D341Med (cell line): ENCODE results near the gene ADCY9.

Experiments used
- DNase-seq: peaks from one replicate; pipeline ENCODE4 v3.0.0; 2012; ENCODE audit warnings: low spot score

ADCY9 gene

DNA sequence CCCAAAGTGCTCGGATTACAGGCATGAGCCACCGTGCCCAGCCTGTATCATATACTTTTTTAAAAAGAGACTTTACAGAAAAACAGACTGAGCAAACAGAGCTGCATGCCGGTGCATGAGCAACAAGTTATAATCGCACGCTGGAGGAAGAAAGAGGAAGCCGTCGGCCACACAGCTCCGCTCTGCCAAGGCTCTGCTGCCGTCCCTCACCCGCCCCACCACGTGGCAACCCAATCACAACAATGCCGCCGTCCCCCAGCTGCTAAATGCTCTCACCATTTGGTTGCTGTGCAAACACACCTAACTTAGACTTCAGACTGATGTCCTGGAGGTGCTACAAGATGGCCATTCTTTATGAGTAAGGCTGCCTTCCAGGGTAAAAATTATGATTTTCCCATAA, 83.5 kb downstream of the ADCY9 start:
- no peak for DNase-seq

DNA sequence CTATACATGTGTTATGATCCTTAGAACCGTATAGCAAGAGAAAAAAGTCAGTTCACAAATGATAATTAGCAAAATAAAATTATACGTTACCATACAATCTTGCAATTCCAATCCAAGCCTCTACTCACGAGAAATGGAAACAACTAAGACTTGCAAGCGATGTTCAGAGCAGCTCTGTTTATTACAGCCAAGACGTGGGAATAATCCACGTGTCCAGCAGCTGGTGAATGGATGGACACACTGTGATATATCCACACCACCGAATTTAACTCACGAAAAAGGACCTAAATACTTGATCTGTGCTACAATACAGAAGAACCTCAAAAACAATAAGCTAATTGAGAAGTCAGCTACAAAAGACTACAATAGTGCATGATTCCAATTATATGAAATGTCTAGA, 88.1 kb downstream of the ADCY9 start:
- no peak for DNase-seq

DNA sequence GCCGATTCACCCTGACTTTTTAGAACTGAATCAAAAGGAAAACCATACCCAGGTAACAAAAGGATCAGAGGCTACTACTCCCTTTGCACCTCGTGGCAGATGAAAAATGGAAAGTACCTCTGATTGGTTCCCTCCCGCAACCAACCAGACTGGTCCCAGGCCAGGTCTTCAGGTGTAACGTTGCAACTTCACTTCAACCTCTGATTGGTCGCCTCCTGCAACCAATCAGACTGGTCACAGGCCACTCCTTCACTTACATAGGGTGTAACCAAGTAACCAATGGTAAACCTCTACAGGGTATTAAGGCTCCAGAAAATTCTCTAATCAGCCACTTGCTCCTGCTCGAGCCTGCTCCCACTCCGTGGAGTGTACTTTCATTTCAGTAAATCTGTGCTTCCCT, 89.4 kb downstream of the ADCY9 start:
- no peak for DNase-seq

DNA sequence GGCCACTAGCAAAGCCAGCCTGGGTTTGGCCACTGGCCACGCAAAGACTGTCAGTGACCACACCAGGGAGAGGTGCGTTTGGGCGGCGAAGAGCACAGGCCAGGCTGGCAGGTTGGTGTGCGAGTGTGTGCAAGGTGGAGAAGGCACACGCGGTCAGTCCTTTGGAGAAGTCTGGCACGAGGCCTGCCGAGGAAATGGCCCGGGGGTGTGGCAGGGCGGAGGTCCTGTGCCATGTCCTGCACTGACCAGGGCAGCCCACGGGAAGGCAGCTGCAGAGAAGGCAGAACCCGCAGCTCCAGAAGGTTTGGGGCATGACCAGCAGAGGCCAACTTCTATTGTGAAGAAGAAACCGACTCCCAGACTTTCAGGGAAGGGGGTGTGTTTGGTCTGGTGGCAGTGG, 90.8 kb downstream of the ADCY9 start:
- no peak for DNase-seq

DNA sequence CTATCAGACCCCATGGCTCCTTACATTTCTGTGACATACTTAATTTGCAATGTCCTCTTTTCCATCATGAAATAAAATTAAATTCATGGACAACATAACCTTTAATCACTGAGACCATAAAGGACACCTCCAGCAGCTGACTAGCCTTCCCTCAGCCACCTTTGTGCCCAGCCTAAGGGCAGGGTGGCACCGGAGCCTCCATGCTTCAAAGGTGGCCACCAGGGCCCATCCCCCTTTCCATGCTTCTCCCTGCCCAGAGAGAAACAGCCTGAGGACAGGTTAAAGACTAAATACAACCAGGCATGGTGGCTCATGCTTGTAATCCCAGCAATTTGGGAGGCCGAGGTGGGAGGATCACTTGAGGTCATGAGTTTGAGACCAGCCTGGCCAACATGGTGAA, 94.3 kb downstream of the ADCY9 start:
- no peak for DNase-seq

DNA sequence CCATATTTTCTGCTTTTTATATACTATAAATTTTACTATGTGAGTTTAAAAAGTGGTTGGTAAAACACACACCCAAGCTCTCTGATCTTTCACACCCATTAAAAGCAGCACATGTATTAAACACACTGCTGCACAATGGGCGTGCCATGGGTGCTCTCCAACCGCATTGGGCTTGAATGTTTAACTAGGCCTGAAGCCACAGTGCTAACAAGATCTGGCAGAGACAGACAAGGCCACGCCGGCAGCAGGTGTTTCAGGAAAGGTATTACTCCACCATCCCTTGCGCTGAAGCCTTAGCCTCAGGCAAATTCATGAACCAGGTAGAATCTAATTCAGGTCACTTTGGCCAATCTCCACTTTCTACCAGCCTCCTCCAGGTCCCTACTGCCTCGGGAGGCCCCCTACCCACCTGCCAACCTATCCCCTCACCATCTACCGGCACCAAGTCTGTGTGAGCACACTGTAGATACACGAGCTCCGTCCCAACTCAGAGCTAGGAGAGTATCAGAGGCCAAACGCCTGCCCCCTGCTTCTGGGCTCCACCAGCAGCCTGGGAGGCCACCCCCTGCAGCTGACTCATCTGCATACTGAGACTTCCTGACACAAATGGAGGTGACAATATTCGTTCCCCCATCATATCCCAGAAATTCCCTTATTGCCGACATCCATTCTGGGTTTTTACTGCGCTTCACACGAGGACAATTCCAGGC, 95.0 kb downstream of the ADCY9 start:
- DNase-seq, result no peak

DNA sequence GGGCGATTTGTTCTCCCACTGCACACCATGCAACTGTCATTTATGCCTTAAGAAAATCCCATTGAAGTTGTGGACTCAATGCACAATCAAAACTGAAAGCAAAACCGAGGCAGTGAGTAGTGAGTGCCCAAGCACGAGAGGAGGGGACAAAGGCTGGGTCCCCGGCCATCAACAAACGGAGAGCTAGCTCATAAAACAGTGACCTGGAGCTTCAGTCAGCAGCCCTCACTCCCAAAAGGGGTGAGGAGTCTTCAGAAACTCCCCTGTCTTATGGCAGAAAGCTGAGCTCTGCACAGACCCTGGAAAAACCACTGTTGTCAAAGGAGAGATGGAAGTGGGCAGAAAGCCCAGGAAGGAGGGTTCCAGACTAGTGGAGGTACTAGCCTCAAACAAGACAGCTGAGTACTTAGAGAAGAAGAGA, 96.9 kb downstream of the ADCY9 start:
- DNase-seq, result no peak

DNA sequence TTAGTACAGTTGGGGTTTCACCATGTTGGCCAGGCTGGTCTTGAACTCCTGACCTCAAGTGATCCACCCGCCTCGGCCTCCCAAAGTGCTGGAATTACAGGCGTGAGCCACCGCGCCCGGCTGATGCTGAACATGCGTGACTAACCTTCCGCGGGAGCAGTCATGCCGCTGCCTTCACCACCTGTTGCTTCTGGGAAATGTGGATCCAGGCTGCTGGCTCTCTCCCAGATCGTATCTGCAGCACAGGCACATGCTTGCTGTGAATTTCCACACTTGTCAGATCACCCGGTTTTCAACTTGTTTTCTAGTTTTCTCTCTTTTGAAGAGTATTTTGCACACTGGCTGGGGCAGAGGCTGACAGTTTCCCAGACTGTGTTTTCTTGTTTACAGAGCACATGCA, 97.9 kb downstream of the ADCY9 start:
- no peak for DNase-seq

DNA sequence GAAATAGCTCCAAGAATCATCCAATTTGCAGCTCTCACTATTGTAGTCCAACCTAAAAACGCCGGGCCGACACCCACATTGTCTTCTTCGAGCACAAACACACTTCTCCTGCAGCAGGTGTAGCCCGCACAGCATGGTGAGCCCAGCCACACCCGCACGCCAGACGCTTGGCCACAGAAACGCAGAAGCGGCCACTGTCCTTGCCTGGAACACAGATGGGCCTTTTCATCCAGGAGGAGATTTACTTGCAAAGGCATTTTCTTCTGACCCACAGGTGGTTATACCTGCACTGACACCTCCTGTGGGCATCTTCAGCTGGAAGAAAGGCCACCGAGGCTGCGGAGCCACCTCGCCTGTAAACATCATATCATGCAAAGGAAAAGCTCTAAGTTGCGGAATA, 98.4 kb downstream of the ADCY9 start:
- DNase-seq, result no peak

DNA sequence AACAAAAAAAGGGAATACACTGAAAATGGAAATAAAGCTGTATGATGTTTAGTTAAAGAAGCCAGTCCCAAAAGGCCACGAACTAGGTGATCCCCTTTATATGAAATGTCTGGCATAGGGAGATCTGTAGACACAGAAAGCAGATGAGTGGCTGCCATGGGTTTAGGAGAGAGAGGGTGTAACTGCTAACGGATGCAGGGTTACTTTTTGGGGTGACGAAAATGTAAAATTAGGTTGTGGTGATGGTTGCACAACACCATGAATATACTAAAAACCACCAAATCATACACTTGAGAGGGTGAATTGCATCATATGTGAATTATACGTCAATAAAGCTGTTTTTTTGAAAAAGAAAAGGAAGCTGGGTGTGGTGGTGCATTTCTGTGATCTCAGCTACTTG, 99.6 kb downstream of the ADCY9 start:
- no peak for DNase-seq

DNA sequence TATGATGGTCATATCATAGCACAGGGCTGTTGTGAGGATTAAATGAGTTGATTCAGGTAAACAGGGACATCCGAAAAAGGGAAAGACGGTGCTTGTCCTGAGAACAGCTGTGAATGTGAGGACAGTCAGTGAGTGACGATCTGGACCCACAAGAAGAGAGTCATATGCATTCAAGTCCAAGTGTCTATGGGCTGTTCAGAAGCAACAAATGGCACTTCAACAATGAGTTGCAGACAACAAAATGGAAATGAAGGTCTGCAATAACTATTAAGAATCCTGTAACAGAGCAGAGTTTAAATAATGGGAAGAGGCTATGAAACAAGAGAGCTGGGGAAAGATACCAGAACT, 100.3 kb downstream of the ADCY9 start:
- no peak for DNase-seq

DNA sequence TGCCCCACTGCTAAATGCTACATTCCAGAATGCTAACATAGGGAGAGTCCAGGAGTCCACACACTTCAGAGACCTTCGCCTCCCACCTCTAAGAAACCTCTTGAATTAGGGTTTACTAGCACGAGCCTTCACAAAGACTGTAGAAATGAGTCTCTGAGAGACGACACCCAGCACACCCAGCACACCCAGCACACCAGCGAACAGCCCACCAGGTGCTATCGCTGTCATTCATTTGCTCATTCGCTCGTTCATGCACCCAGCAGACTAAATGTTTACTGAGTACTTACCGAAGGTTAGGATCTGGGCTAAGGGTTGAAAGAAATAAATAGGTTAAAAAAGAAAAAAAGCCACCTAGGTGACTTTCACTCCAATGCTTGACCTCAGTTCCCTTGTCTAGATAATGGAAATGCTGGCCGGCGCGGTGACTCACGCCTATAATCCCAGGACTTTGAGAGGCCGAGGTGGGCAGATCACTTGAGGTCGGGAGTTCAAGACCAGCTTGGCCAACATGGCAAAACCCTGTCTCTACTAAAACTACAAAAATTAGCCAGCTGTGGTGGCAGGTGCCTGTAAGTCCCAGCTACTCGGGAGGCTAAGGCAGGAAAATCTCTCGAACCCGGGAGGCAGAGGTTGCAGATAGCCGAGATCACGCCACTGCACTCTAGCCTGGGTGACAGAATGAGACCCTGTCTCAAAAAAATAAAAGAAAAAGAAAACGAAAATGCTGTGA, 100.8 kb downstream of the ADCY9 start:
- DNase-seq, result no peak

DNA sequence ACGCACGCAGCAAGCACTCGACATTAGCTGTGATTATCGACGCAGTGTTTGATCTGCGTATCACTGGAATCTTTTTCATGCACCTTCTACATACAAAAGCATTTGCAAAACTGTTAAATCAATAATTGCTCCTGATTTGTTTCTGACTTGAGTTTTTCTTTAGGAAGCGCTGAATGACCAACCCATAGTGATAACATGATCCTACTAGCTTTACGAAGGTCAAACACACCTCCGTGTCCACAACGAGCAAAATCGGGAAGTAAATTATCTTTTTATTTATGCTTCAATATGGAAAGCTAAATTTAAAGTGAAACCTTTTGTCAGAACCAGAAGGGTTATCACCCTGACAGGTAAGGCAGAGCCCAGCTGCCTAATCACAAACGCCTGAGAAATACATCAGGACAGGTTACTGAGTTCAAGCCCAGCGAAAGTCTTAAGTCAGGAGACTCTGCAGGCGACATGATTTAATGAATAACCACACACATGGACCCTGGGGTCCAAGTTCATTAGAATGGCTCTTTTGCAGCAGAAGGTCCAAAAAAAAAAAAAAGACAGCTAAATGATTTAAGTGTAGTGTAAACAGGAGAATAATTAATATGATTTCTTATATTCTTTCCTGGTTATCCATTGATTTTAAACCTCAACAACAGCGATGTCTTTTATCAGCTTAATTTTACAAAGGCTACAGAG, 104.2 kb downstream of the ADCY9 start:
- DNase-seq, result no peak

DNA sequence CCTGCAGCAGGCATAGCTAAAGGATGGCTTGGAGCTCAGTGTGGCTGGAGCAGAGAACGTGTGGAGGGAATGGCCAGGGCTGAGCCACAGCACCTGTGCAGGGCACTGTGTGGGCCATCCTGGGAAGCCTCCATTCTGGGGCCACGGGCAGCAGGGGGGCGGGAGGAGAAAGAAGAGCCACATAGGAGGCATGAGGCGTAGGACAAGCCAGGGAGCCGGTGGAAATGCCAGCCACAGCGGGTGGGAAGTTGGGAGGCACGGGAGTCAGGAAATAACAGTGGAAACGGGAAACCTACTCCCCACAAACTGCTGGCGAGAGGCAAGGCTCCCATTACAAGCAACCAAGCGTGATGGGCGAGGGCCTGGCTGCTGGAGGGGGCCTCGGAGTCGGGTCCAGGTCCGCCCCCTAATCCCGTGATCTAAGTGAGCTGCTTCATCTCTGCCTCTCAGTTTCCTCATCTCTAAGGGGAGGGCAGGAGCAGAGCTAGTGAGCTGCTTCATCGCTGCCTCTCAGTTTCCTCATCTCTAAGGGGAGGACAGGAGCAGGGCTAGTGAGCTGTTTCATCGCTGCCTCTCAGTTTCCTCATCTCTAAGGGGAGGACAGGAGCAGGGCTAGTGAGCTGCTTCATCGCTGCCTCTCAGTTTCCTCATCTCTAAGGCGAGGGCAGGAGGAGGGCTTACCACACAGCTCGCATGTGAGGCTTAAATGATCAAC, 104.9 kb downstream of the ADCY9 start:
- no peak for DNase-seq

DNA sequence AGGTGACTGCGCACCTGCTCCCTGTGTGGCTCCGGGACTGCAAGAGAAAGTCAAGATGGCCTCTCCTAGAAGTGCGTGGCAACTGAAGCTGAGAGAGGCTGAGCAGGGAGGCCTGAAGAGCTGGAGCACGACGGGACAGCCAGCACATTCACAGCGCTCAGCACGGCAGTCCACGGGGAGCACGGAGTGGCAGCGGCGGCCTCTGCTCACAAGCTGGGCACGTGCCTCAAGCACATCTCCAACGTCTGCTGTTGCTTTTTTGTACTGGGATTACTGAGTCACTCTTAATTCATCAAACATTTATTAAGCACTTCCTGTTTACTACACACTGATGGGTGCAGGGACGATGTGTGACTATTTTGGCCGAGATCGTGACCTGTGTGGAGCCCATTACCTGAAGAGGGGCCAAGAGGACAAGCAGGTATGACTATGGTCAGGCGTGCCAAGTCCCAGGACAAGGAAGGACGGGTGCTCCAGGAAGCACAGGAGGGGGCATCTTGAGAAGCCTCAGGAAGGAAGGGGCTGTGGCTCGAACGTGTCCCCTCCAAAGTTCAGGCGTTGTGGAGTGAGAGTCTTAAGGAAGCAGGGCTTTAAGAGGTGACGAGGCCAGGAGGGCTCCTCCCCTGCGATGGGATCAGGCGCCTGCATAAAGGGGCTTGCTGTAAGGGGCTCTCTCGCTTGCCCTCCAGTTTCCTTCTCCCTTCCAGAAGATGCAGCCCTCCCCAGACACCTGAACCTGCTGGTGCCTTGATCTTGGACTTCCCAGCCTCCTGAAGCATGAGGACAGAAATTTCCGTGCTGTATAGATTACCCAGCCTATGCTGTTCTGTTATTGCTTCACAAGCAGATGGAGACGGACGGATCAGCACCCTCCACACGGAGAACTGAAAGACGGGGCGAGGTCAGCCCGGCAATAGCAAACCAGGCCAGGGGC, 105.8 kb downstream of the ADCY9 start:
- DNase-seq, result no peak

DNA sequence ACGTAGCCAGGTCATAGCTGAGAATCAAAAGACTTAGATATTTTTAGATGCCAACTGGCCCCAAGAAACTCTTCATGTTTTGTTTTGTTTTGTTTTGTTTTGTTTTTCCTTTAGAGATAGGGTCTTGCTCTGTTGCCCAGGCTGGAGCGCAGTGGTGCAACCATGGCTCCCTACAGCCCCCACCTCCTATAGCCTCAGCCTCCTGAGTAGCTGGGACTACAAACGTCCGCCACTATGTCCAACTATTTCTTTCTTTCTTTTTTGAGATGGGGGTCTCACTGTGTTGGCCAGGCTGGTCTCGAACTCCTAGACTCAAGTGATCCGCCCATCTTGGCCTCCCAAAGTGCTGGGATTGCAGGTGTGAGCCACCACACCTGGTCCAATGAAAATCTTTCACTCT, 107.1 kb downstream of the ADCY9 start:
- DNase-seq, result no peak

DNA sequence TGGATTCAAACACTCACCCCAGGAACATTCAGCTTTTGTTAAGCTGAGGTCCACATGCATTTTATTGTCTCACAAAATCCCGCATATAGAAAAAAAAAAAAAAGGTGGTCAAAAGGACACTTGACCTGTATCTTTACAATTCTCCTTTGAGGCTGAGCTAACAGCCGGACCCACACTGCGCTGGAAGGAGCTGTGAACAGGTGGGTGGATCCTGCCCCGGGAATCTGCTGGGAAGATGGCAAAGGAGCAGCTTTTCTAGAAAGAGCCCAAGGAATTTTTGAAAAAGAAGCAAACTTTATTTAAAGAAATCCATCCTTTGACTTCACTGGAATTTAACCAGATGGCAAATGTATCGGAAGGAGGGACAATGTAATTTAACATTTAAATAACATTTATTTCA, 108.1 kb downstream of the ADCY9 start:
- no peak for DNase-seq

DNA sequence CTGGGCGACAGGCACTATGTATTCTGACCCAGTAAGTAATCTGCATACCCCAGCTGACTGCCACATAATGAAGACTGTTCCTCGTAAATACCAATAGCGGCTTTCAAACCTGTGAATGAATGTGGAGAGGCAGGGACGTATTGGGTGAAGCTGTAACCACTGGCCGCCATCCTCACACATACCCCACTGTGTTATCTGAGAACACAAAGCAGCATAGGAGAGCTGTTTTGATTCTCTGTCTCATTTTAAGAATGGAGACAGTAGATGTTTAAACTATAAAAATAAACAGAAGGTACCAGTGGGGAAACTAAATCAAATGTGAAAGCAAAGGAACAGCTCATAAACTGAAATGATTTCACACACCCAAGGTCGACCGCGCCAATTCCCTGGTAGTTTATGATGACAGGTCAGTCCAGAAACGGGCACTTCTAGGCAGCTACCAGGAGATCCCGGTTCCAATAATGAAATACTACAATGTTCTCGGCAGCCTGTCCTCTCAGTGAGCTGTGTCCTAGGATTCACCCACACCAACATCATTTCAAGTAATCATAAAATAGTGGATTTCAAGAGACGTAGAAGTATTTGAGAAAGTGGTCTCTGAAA, 109.7 kb downstream of the ADCY9 start:
- no peak for DNase-seq

DNA sequence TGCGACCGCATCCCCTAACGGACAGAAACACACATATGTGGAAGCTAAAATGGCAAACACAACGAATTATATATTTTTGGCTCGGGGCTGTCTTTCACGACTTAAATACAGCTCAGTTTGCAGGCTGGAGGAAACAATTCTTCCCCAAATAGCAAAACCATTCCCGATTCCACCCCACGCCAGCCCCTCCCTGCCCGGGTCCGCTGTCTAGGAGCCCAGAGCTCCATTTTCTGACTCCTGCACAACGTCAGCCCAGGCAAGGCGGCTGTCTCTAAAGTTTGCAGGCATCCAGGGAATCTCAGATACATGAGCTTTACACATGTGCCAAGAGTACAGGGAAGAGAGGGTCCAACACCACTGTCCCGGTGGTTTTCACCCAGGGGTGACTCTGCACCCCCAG, 110.5 kb downstream of the ADCY9 start:
- DNase-seq, result no peak

DNA sequence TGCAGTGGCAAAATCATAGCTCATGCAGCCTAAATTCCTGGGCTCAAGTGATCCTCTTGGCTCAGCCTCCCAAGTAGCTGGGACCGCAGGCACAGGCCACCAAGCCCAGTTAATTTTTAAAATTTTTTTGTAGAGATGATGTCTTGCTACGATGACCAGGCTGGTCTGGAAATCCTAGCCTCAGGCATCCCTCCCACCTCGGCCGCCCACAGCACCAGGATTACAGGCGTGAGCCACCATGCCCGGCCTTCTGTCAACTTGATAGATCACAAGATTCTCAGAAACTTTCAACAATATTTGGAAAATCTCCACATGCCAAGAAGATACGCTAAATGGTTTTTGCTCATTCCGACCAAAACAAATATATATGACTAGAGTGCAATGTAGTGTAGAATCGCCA, 111.0 kb downstream of the ADCY9 start:
- no peak for DNase-seq

DNA sequence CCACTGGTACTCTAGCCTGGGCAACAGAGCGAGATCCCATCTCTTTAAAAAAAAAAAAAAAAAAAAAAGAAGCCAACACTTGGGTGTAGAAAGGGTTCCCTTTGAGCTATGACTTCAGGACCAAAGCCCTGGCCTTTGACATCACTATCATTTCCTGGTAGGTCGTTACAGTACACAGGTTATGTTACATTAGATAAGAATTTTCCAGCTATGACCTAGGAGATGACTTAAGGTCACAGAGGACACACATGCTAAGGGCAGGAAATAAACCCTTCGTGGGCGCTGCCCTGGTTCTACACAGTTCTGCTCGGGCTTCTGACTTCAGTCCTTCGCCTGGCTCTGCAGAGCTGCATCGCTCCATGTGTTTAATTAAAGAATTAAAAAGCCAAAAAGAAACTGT, 112.0 kb downstream of the ADCY9 start:
- DNase-seq, result no peak
